Mucosa of descending colon (tissue), 3 donors: ENCODE measurements around the gene CATSPERZ. TPM values are rescaled to one million over a fixed set of nuclear protein-coding genes. Genes with fewer than 3 reads are reported as not detected.

Experiments used
- ATAC-seq: fragments of 200-7000 bp; cut with Tn5 transposase; one replicate; pipeline ENCODE4 v1.9.1; 2020; ENCODE audit warnings: mild to moderate bottlenecking, moderate library complexity
- DNase-seq, 3 donors: peaks; one replicate each; pipeline ENCODE4 v3.0.0-alpha.2; 2020
- H3K36me3 ChIP-seq: fragments of 200-600 bp; one replicate; pipeline ENCODE4 v1.8.0; 2021; ENCODE audit warnings: low read depth, mild to moderate bottlenecking
- H3K4me1 ChIP-seq: fragments of 200-600 bp; one replicate; pipeline ENCODE4 v1.8.0; 2021; ENCODE audit warnings: low read depth, mild to moderate bottlenecking
- H3K4me3 ChIP-seq: fragments of 200-600 bp; one replicate; pipeline ENCODE4 v1.8.0; 2021; ENCODE audit warnings: mild to moderate bottlenecking
- H3K9me3 ChIP-seq: fragments of 200-600 bp; one replicate; pipeline ENCODE4 v1.8.0; 2021; ENCODE audit warnings: mild to moderate bottlenecking
- intact Hi-C, 2 donors: fragments of 100-400 bp; cut with DNase I in 1 of 2; cut with micrococcal nuclease in 1 of 2; formaldehyde crosslinking; loops; one replicate each; pipeline versions ENCODE4 v1.11.0 to v1.11.1; 2022; cut with DNase I, micrococcal nuclease
- total RNA-seq, 3 donors: library from RNA; stranded (reverse); fragmentation: NEBNext Ultra II Directional in 2 of 3; extraction: Animal tissue kit (Norgen Biotek cat#: 25700) in 2 of 3; gene quantifications; one replicate each; pipeline versions ENCODE4 v1.2.1 to v1.2.4, GENCODE V29; 2021 to 2023
- TF ChIP-seq, protein P1 (sequence below): fragments of 200-600 bp; IDR thresholded peaks from one replicate; pipeline ENCODE4 v1.8.0; 2022; ENCODE audit warnings: antibody characterized with exemption, mild to moderate bottlenecking
- donor health status: DM: no; HTN: no; CAD: no; lungs with moderate emphysema.
- donor health status: DM: no; HTN: no; CAD: no.
- donor health status: DM: no; HTN: yes; CAD: no.

Gene CATSPERZ
- total RNA-seq, 3 donors from 2014 or later, result not detected

DNA sequence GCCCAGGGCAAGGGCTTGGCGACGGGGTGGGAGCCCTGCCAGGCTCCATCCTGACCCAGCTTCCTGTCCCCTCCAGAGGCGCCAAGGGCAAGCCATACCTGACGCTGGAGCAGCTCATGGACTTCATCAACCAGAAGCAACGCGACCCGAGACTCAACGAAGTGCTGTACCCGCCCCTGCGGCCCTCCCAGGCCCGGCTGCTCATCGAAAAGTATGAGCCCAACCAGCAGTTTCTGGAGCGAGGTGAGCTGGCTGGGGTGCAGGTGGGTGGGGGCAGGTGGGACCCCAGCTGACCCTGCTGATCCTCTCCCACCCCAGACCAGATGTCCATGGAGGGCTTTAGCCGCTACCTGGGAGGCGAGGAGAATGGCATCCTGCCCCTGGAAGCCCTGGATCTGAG, 43.9 kb upstream of the CATSPERZ start:
- ATAC-seq (no peak), DNase-seq (no peak)
- intact Hi-C loops, result no loop called here
- H3K4me1 ChIP-seq, result peaks cover 8% of the 10 kb centered on the region
- H3K4me3 ChIP-seq, result no peak overlapping the region
- peaks cover 3% of the 10 kb centered on the region for H3K36me3 ChIP-seq
- no peaks in the 10 kb centered on the region for H3K9me3 ChIP-seq
- TF ChIP-seq, protein P1, sequence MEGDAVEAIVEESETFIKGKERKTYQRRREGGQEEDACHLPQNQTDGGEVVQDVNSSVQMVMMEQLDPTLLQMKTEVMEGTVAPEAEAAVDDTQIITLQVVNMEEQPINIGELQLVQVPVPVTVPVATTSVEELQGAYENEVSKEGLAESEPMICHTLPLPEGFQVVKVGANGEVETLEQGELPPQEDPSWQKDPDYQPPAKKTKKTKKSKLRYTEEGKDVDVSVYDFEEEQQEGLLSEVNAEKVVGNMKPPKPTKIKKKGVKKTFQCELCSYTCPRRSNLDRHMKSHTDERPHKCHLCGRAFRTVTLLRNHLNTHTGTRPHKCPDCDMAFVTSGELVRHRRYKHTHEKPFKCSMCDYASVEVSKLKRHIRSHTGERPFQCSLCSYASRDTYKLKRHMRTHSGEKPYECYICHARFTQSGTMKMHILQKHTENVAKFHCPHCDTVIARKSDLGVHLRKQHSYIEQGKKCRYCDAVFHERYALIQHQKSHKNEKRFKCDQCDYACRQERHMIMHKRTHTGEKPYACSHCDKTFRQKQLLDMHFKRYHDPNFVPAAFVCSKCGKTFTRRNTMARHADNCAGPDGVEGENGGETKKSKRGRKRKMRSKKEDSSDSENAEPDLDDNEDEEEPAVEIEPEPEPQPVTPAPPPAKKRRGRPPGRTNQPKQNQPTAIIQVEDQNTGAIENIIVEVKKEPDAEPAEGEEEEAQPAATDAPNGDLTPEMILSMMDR, result no peak

- Histone ChIP-seq H3K9me3 (no peaks in the 10 kb centered on the region), H3K36me3 (peaks cover 3% of the 10 kb centered on the region), H3K4me1 (no peaks in the 10 kb centered on the region), H3K4me3 (no peak overlapping the region)
- TF ChIP-seq, protein P1, result no peak
- ATAC-seq (no peak), DNase-seq (no peak)
- intact Hi-C loops, result no loop called here
Observed at GRCh38 chr11:64258356-64258755, 41.8 kb upstream of the CATSPERZ start.

DNA sequence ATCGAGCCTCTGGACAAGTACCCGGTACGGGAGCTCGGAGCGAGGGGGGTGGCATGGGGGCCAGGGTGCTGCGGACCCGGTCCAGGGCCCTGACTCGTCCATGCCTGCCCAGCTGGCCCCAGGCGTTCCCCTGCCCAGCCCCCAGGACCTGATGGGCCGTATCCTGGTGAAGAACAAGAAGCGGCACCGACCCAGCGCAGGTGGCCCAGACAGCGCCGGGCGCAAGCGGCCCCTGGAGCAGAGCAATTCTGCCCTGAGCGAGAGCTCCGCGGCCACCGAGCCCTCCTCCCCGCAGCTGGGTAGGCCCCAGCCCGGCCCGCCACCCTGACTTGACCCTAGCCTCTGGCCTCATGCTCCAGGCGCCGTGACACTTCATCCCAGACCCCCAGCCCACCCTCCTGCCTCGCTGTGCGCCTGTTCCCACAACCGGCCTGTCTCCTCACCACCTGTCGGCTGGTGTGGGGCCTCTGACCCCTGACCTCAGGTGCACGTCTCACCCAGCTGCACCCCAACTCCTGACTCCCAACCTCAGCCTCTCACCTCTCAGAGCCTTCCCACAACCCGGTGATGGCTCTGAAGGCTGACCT, 41.1 kb upstream of the CATSPERZ start:
- TF ChIP-seq, protein P1, result no peak
- no peak overlapping the region for H3K4me3 ChIP-seq
- peaks cover 3% of the 10 kb centered on the region for H3K36me3 ChIP-seq
- intact Hi-C loops, result no loop called here
- ATAC-seq (no peak), DNase-seq (no peak)
- no peaks in the 10 kb centered on the region for H3K4me1 ChIP-seq
- H3K9me3 ChIP-seq, result no peaks in the 10 kb centered on the region

GRCh38 chr11:64259533-64260067, 40.6 kb upstream of the CATSPERZ start:
- intact Hi-C loops, result no loop called here
- TF ChIP-seq, protein P1, result no peak
- ATAC-seq, result no peak
- Histone ChIP-seq H3K4me3 (no peak overlapping the region), H3K9me3 (no peaks in the 10 kb centered on the region), H3K4me1 (no peaks in the 10 kb centered on the region), H3K36me3 (peaks cover 3% of the 10 kb centered on the region)
- no peak for DNase-seq

DNA sequence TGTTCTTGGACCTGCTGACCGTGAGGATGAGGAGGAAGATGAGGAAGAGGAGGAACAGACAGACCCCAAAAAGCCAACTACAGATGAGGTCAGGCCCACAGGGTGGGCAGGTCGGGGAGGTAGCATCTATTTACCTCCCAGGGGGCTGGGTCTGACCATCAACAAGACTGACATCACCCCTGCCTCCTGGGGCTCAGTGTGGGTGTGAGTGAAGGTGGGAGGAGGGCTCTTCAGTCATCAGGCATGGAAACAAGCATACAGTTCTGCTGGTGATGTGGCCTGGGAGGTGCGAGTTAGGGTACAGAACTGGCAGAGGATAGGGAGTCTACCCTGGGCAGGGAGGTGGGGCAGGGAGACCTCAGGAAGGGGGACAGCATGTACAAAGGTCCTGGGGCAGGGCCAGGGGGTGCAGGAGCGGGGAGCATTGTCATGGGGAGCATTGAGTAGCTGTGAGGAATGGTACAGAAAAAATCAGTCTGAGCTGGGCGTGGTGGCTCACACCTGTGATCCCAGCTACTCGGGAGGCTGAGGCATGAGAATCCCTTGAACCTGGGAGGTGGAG, 39.9 kb upstream of the CATSPERZ start:
- Histone ChIP-seq H3K4me3 (no peak overlapping the region), H3K9me3 (no peaks in the 10 kb centered on the region), H3K4me1 (no peaks in the 10 kb centered on the region), H3K36me3 (peaks cover 3% of the 10 kb centered on the region)
- no peak for DNase-seq
- ATAC-seq, result no peak
- intact Hi-C loops, result no loop called here
- TF ChIP-seq, protein P1, result no peak
